CD4-positive, CD25-positive, alpha-beta regulatory T cell (primary cell): ENCODE measurements around the gene MLF2. TPM values are rescaled to one million over a fixed set of nuclear protein-coding genes. Genes with fewer than 3 reads are reported as not detected.

Experiments used
- ATAC-seq, 2 donors: fragments of 150-1000 bp; cut with Tn5 transposase; one replicate each; pipeline ENCODE4 v1.10.0; 2021; ENCODE audit warnings: low read depth in 2 of 2, moderate number of reproducible peaks in 2 of 2, moderate library complexity in 1 of 2
- DNase-seq, 3 donors: peaks; one replicate each; pipeline versions ENCODE4 v3.0.0 to v3.0.0-alpha.2; 2012 to 2022; ENCODE audit warnings: mixed read lengths in 1 of 3
- H3K27ac ChIP-seq: one replicate; pipeline ENCODE4 v1.7.0; 2013; ENCODE audit warnings: mild to moderate bottlenecking, low read length; ENCODE audit not compliant: insufficient read depth, poor library complexity, severe bottlenecking
- H3K27me3 ChIP-seq: one replicate; pipeline ENCODE4 v1.7.0; 2013; ENCODE audit warnings: low read length; ENCODE audit not compliant: control insufficient read depth, insufficient read depth
- H3K36me3 ChIP-seq: one replicate; pipeline ENCODE4 v1.7.0; 2013; ENCODE audit warnings: mild to moderate bottlenecking, low read length, moderate library complexity; ENCODE audit not compliant: control insufficient read depth, insufficient read depth
- H3K4me1 ChIP-seq: 2 replicates; pipeline ENCODE4 v1.7.0; 2013; ENCODE audit warnings: mild to moderate bottlenecking, low read length; ENCODE audit not compliant: insufficient read depth, control insufficient read depth, poor library complexity, severe bottlenecking
- H3K4me3 ChIP-seq: one replicate; pipeline ENCODE4 v1.7.0; 2013; ENCODE audit warnings: low read depth, mild to moderate bottlenecking, low read length, moderate library complexity
- H3K9me3 ChIP-seq, 2 experiments: 1 replicate in 1 of 2; 2 replicates in 1 of 2; pipeline ENCODE4 v1.7.0; 2013; ENCODE audit warnings: low read length in 2 of 2, mild to moderate bottlenecking in 1 of 2, moderate library complexity in 1 of 2; ENCODE audit not compliant: control insufficient read depth in 2 of 2
- H3K27ac Mint-ChIP-seq, 3 donors: one replicate each; pipeline ENCODE4 v1.8.0; 2020 to 2022; ENCODE audit warnings: mild to moderate bottlenecking in 3 of 3, mixed read lengths in 3 of 3, moderate library complexity in 2 of 3
- H3K27me3 Mint-ChIP-seq: one replicate; pipeline ENCODE4 v1.8.0; 2022; ENCODE audit warnings: mild to moderate bottlenecking, mixed read lengths
- H3K36me3 Mint-ChIP-seq: one replicate; pipeline ENCODE4 v1.8.0; 2020; ENCODE audit warnings: mixed read lengths
- H3K4me1 Mint-ChIP-seq, 4 donors: one replicate each; pipeline ENCODE4 v1.8.0; 2020 to 2022; ENCODE audit warnings: mixed read lengths in 4 of 4, mild to moderate bottlenecking in 1 of 4
- H3K4me3 Mint-ChIP-seq, 4 donors: one replicate each; pipeline ENCODE4 v1.8.0; 2020 to 2022; ENCODE audit warnings: mild to moderate bottlenecking in 4 of 4, mixed read lengths in 4 of 4, moderate library complexity in 3 of 4
- H3K9me3 Mint-ChIP-seq, 7 donors: one replicate each; pipeline ENCODE4 v1.8.0; 2020 to 2022; ENCODE audit warnings: mixed read lengths in 7 of 7, mild to moderate bottlenecking in 3 of 7, moderate library complexity in 2 of 7
- polyA plus RNA-seq, 4 donors: library from polyadenylated mRNA; unstranded; fragments of 300-500 nt; fragmentation: Illumina TruSeq; gene quantifications; one replicate each; pipeline ENCODE4 v1.2.3, GENCODE V29; 2021
- total RNA-seq: library from RNA; stranded (reverse); gene quantifications from one replicate; pipeline ENCODE4 v1.2.3, GENCODE V29; 2022

The MLF2 gene
- total and polyA plus RNA-seq, 5 donors from 2014 or later = 101 to 124 (median 110) TPM

DNA sequence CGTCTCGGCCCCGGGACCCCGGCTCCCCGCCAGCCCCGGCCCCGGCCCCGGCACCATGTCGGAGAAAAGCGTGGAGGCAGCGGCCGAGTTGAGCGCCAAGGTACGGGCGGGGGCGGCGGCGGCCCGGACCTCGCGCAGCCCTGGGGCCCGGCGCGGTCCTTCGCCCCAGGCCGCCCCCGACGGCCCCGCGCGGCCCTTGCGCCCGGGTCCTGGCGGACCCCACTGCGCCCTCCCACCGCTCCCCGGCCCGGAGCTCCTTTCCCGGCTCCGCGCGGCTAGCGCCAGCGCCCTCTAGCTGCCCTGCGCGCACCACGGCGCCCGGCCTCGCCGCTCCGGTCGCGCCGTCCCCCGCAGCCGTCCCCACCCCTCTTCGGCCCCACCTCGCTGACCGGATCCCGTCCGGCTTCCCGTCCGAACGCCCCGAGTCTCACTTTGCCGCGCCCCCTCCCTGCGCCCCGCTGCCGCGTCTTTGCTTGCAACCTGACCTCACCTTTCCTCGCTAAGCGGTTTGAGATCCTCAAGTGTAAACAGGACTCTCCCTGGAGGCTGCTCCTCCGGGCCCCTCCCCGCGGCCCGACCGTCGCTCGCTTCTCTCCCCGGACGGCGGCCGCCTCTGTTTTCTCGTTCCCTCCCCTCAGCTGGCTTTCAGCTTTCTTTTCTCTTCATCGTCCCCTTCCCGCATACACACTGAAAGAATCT lies 13.9 kb upstream of the MLF2 start:
- peak overlapping the region in 1 of 3 donors; percentile 69 for H3K27ac Mint-ChIP-seq
- peaks cover 17% of the 10 kb centered on the region for H3K27me3 ChIP-seq
- ATAC-seq = peak; percentile 59 to 69
- peak overlapping the region; percentile 77 to 95 (median 91) for H3K4me3 Mint-ChIP-seq
- H3K27me3 Mint-ChIP-seq = peaks cover 66% of the 10 kb centered on the region
- peaks cover 33% of the 10 kb centered on the region for H3K4me1 ChIP-seq
- H3K36me3 Mint-ChIP-seq = no peaks in the 10 kb centered on the region
- H3K36me3 ChIP-seq = no peaks in the 10 kb centered on the region
- peaks cover 11 to 50% (median 15%) of the 10 kb centered on the region in 4 donors for H3K4me1 Mint-ChIP-seq
- H3K9me3 Mint-ChIP-seq = peaks cover 0 to 7% (median 0%) of the 10 kb centered on the region in 7 donors
- DNase-seq = peak in 2 of 3 donors; percentile 34 to 43
- no peak overlapping the region for H3K27ac ChIP-seq
- H3K4me3 ChIP-seq = no peak overlapping the region
- no peaks in the 10 kb centered on the region for H3K9me3 ChIP-seq

DNA sequence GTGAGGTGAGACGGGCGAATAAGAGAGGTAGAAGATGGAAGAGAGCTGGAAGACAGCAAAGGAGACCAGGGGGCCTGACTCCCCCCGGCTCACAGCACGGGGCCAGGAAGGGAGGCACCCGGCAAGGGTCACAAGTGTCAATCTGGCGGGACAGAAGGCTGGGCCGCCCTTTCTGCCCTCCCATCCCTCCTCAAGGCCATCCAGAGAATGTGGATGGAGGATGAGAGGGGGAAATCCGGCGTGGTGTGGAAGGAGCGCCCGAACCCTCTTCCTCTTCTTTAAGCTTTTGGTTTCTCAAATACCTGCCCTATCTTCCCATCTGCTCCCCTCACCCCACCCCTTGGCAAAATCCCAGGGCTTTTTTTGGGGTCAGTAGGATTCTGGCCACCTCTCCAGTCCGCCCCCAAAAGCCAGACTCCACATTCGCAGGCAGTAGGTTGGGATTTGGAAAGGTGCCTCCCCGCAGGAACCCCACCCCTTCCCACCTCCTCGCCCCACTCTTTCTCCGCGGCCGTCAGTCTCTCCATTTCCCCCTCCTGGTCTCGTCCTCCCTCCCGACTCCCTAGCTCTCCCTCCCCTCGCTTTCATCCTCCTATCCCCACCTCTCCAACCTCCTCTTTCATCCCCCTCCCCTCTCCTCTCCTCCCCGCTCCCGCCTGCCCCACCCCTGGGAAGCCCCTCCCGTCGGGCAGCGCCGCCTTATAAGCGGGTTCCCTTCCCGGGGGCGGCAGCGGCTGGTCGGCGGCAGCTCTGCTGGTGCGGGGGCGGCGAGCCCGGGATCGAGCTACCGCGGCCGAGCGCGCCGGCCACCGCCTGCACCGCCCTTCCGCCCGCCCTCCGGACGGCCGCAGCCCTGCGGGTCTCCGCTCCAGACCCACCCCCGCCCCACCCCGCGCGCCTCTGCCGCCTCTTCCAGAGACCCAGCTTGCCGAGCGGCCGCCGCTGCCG lies 13.0 kb upstream of the MLF2 start, which contains the start of gene PTMS:
PTMS (plus strand) TSS at position 730 of the 948 bp plus-strand sequence. CDS start 343 bp downstream, outside the sequence.
- H3K27ac ChIP-seq = no peak within 1 kb of the TSS
- ATAC-seq = peak; percentile 2 to 3
- H3K4me1 Mint-ChIP-seq = peaks cover 11 to 43% (median 14%) of the 10 kb centered on the region in 4 donors

DNA sequence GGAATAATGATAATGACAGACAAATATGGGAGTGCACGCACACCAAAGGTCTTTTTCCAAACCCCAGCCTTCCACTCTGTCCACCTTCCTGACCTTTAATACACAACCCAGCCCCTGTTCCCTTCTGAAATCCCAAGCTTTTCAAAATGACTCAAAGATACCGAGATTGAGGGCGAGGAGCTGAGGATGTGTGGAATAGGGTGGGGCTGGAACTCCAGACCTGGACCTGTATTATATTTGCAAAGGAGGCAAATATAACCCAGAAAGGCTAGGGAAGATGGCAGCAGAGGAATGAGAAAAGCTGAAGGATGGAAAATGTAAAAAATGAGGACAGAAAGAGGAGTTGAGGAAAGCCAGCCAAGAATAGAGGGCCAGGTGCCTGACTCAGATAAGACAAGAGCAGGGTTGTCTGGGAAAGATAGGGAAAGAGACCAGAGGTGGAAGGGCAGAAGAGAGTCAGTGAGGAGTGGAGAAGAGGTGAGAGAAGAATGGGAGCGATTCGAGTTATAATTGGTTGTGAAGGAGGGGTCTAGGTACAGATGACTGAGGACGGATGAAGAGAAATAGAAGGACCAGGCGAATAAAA lies 12.2 kb upstream of the MLF2 start:
- Mint-ChIP-seq H3K27ac (peak overlapping the region in 1 of 3 donors; percentile 22), H3K27me3 (peaks cover 61% of the 10 kb centered on the region), H3K4me3 (peak overlapping the region; percentile 49 to 93 (median 84)), H3K9me3 (peaks cover 0 to 8% (median 0%) of the 10 kb centered on the region in 7 donors), H3K4me1 (peaks cover 11 to 41% (median 14%) of the 10 kb centered on the region in 4 donors), H3K36me3 (no peaks in the 10 kb centered on the region)
- Histone ChIP-seq H3K36me3 (no peaks in the 10 kb centered on the region), H3K9me3 (no peaks in the 10 kb centered on the region), H3K27ac (no peak overlapping the region), H3K4me3 (no peak overlapping the region), H3K4me1 (peaks cover 25% of the 10 kb centered on the region), H3K27me3 (peaks cover 17% of the 10 kb centered on the region)
- no peak for DNase-seq
- no peak for ATAC-seq

More for the DNA sequence above, 13.0 kb upstream of the MLF2 start, which contains the start of gene PTMS:
- Histone ChIP-seq H3K4me3 (no peak within 1 kb of the TSS), H3K27me3 (peaks cover 17% of the 10 kb centered on the region), H3K4me1 (peaks cover 25% of the 10 kb centered on the region), H3K9me3 (no peaks in the 10 kb centered on the region), H3K36me3 (no peaks in the 10 kb centered on the region)
- H3K36me3 Mint-ChIP-seq = no peaks in the 10 kb centered on the region
- peaks cover 64% of the 10 kb centered on the region for H3K27me3 Mint-ChIP-seq
- H3K4me3 Mint-ChIP-seq = peak within 1 kb of the TSS; percentile 77 to 95 (median 92)
- no peak for DNase-seq
- peaks cover 0 to 7% (median 0%) of the 10 kb centered on the region in 7 donors for H3K9me3 Mint-ChIP-seq
- peak within 1 kb of the TSS in 2 of 3 donors; percentile 69 to 83 for H3K27ac Mint-ChIP-seq

DNA sequence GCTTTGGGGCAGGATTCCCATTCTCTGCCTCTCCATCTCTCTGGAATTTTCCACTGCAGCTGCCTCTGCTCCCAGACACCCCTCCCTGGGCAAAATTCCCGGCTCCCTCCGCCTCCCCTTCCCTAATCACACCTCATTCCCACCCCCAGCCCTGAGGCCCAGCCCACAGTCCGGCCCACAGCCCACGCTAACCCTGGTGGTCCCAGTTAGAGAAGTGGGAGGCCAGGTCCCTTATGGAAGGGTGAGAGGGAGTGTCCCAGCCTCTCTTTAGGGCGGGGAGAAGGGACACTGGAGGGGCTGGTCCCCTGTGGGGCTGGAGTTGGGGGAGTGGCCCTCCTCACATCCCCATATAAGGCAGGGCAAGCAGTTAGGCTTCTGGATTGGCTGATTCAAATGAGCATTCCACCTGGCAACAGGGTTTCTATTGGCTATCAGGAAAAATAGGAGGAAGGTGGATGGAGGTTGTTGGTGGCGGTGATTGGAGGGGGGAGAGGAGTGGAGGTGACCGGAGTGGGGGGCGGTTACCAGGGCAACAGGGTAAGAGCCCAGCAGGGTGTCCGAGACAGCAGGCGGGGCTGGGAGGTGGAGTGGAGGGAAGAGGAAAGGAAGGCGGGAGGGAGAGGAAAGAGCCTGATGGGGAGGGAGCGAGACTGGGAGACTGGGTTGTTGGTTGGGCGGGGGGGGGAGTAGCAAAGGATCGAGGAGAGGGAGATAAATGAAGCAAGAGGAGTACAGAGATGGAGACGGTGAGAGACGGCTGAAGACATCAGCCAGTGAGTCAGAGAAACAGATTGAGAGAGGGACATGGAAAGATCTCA lies 11.3 kb upstream of the MLF2 start:
- Histone ChIP-seq H3K4me3 (no peak overlapping the region), H3K36me3 (no peaks in the 10 kb centered on the region), H3K27ac (no peak overlapping the region), H3K4me1 (peaks cover 25% of the 10 kb centered on the region), H3K27me3 (peaks cover 17% of the 10 kb centered on the region), H3K9me3 (no peaks in the 10 kb centered on the region)
- H3K4me1 Mint-ChIP-seq = peaks cover 11 to 41% (median 14%) of the 10 kb centered on the region in 4 donors
- peak overlapping the region; percentile 36 to 88 (median 80) for H3K4me3 Mint-ChIP-seq
- ATAC-seq (peak; percentile 69 to 77), DNase-seq (peak; percentile 45 to 79 (median 54))
- H3K36me3 Mint-ChIP-seq = no peaks in the 10 kb centered on the region
- peaks cover 59% of the 10 kb centered on the region for H3K27me3 Mint-ChIP-seq
- H3K27ac Mint-ChIP-seq = peak overlapping the region in 1 of 3 donors; percentile 48
- peaks cover 0 to 8% (median 0%) of the 10 kb centered on the region in 7 donors for H3K9me3 Mint-ChIP-seq

DNA sequence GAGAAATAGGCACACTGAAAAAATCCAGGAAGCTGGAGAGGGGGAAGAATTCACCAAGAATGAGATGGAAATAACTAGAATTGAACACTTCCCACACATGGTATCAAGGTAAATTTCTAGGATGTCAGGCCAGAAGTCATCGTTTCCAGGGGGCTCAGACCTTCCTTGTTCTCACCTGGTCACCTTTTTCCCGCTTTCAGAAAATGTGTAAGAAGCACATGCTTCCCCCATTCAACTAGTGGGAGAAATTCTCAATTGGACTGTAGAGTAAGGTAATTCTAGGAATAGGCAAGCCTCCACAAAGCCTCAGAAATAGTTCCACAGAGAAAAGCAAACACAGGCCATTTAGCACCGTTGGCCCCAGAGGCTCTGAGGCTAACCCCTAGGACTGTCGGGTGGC lies 10.4 kb upstream of the MLF2 start:
- Mint-ChIP-seq H3K27ac (peak overlapping the region in 1 of 3 donors; percentile 60), H3K4me3 (peak overlapping the region in 1 of 4 donors; percentile 72), H3K9me3 (peaks cover 0 to 11% (median 0%) of the 10 kb centered on the region in 7 donors)

DNA sequence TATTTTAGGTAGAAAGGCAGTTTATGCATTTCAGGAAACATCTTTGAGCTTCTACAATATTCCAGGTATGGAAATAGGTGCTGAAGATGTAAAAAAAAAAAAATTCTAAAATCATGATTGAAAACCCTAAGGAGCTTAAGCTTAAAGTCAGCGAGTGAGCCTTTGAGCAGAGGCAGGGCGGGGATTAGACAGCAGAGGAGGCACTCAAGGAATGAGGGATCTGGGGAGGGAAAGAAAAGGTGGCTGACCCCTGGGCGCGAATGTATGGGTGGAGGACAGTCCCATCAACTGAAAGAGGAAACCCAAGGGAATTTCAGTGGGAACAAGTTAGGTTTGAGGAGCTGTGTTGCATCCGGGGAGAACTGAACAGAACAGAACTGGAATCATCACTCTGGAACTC lies 6.8 kb upstream of the MLF2 start:
- H3K27me3 Mint-ChIP-seq = peaks cover 30% of the 10 kb centered on the region
- Histone ChIP-seq H3K4me3 (no peak overlapping the region), H3K36me3 (no peaks in the 10 kb centered on the region), H3K27ac (no peak overlapping the region), H3K27me3 (peaks cover 5% of the 10 kb centered on the region), H3K9me3 (no peaks in the 10 kb centered on the region), H3K4me1 (peaks cover 6% of the 10 kb centered on the region)
- H3K4me1 Mint-ChIP-seq = peaks cover 0 to 9% (median 4%) of the 10 kb centered on the region in 4 donors
- H3K27ac Mint-ChIP-seq = no peak overlapping the region
- ATAC-seq = no peak
- H3K4me3 Mint-ChIP-seq = no peak overlapping the region
- H3K36me3 Mint-ChIP-seq = no peaks in the 10 kb centered on the region
- no peak for DNase-seq
- peaks cover 0 to 6% (median 0%) of the 10 kb centered on the region in 7 donors for H3K9me3 Mint-ChIP-seq

More for the DNA sequence above, 10.4 kb upstream of the MLF2 start:
- Histone ChIP-seq H3K27me3 (peaks cover 17% of the 10 kb centered on the region), H3K4me1 (peaks cover 25% of the 10 kb centered on the region), H3K36me3 (no peaks in the 10 kb centered on the region), H3K27ac (no peak overlapping the region), H3K4me3 (no peak overlapping the region), H3K9me3 (no peaks in the 10 kb centered on the region)
- peaks cover 55% of the 10 kb centered on the region for H3K27me3 Mint-ChIP-seq
- DNase-seq (no peak), ATAC-seq (no peak)
- peaks cover 11 to 37% (median 13%) of the 10 kb centered on the region in 4 donors for H3K4me1 Mint-ChIP-seq
- no peaks in the 10 kb centered on the region for H3K36me3 Mint-ChIP-seq
